HG03196 (cell line): ENCODE data around the gene TSNAX.
A peak's percentile ranks its signal among the peaks of the same experiment; 100 is the strongest.

Source experiments
- ATAC-seq: cut with Tn5 transposase; IDR thresholded peaks from one replicate; pipeline ENCODE4 v1.9.1; 2021; ENCODE audit not compliant: unreplicated experiment

Gene TSNAX

GRCh38 chr1:231597971-231598370, 69.5 kb downstream of the TSNAX start:
- no peak for ATAC-seq

- ATAC-seq, result no peak
These were observed 72.0 kb downstream of the TSNAX start for GRCh38 chr1:231600458-231600976.

DNA sequence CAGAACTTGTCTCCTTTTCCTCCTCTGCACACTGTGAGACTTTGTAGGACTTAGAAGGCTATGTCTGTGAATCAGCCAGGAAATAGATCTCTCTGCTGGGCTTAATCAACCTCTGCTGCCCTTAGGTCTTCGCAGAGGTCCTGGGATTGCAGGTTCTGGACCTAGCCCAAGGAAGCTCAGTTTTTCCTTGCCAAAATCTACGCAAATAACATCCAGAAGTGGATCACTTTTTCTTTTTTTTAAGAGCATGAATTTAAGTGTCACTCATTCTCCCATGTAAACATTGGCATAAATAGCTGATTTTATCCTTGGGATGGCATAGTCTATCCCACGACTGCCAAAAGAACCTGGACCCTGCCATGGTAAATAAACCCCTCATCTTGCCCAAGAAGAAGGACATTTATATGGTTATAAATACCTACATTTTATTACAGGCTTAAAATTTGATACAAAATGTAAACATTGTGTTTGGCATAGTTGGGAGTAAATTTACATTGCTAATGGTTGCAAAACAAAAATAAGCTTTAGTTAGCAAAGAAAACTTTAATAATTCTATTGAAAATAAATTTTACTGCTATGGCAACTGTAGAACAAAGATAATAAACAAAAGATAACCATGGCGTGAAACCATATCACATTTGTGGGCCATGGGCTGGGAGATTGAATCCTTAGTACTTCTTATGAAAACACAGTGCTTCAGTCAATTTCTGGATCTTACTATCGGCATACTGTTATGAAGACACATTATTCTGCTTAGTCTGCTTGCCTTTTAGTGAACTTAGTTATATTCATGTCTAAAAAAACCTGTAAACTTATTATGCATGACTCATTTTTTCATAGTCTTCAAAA, 73.6 kb downstream of the TSNAX start:
- ATAC-seq, result no peak

- no peak for ATAC-seq
These were observed 74.2 kb downstream of the TSNAX start for GRCh38 chr1:231602673-231602984.

DNA sequence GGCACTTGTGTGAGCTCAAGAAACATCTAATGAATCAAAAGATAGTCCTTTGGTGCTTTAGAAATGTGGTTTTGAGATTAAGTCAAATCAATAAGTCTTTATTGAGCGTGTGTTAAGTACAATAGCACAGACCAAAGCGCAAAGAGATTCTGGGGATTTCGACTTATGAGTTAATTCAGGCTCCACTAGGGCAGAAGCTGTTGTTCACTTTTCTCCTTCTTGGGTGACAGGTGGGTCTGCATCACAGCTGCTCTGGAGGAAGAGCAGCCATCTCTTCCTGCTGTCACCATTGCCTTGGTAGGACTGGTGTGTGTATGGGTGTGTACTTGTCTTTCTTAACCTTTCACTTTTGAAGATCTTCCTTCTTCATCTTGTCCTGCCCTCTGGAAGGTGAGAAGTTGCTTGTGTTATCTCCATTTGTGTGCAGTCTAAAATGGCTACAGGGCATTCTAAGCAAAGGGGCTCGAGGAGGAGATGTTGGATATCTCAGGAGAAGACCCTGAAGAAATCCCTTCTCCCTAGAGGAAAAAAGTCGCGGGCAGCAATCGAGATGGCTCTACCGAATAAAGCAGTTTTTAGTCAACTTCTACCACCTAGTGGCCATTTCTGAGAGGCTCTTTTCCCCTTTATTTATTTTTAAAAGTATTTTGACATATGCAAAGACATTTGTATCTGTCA, 75.3 kb downstream of the TSNAX start:
- peak; percentile 71 for ATAC-seq

- ATAC-seq, result no peak
These were observed 75.8 kb downstream of the TSNAX start for GRCh38 chr1:231604276-231604621.

DNA sequence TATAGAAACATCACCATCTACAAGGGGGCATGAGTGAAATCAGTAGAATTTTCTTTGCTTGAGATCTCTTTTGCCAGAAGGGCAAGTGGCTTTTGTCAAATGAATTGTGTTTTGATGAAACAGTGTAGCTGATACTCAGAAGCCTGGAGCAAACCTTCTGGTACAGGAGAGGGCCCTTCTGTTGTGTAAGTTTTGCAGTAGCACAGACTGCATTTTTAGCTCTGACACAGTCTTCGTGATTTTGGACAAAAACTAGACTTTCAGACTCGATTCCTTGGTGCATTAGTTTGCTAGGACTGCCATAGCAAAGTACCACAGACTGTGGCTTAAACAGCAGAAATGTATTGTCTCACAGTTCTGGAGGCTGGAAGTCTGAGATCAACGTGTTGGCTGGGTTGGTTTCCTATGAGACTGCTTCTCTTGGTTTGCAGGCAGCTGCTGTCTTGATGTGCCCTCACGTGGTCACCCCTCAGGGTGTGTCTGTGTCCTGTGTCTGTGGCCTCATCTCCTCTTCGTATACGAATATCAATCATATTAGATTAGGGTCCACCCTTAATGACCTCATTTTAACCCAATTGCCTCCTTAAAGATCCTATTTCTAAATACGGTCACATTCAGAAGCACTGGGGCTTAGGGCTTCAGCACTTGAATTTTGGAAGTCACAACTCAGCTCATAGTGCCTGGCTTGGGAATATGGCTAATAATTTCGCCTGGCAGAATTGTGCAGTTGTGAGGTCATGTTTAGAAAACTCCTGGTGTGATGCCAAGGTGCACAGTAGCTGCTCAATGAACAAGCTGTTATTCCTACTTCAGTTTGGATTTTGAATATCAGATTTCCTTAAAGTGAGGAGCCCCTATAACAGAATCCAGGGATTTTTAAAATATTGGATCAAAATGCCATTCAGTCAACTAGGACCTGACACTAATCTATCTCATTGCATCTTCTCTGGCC, 77.0 kb downstream of the TSNAX start:
- no peak for ATAC-seq

- no peak for ATAC-seq
These were observed 78.2 kb downstream of the TSNAX start for GRCh38 chr1:231606712-231607111.

- no peak for ATAC-seq
These were observed 81.9 kb downstream of the TSNAX start for GRCh38 chr1:231610388-231610787.

DNA sequence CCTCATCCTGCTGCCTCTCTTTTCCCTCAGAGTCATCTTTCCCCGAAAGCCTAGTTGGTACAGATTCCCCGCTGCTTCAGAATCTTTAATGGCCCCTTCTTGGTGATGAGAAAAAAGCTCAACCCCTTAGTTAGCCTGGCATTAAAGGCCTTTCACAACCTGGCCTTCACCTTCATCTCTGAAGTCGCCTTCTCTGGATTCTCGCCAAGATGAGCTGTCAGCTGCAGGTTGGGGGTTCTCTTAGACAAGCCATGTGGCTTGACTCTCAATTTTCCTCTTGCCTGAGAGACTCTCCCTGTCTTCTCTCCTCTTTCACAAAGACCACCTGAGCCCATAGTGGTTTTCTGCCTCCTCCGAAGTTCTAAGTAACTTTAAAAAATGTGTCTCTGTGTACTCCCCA, 82.6 kb downstream of the TSNAX start:
- ATAC-seq, result no peak

DNA sequence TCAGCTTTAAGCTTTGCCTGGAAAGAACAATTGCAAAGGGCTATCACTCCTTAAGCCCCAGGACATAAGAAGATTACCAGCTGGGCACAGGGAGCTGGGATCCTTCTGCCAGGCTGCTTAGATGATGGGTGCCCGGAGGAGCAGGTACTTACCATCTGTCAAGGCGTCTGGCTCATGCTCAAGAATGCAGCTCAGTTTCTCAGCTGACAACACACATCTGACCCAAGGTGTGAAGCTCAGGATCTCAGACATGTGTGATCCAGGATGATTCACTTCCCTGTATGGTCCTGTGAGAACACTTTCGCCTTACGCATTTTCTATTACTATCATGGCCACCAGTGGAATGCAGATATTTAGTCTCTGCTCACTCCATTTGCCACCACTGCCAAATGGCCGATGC, 83.4 kb downstream of the TSNAX start:
- ATAC-seq, result no peak

- peak; percentile 98 for ATAC-seq
These were observed 84.1 kb downstream of the TSNAX start for GRCh38 chr1:231612393-231613089.

- ATAC-seq, result peak; percentile 22
These were observed 85.2 kb downstream of the TSNAX start for GRCh38 chr1:231613419-231614349.
